Measurements from ENCODE around the gene NME5. TPM values are rescaled to one million over a fixed set of nuclear protein-coding genes. Genes with fewer than 3 reads are reported as not detected.
A peak's percentile ranks its signal among the peaks of the same experiment; 100 is the strongest.

The NME5 gene
- total and polyA plus RNA-seq, 9 of the 15 experiments (the other 6 are each of a cell fraction or from before 2014, with no cell fraction given), result not detected

DNA sequence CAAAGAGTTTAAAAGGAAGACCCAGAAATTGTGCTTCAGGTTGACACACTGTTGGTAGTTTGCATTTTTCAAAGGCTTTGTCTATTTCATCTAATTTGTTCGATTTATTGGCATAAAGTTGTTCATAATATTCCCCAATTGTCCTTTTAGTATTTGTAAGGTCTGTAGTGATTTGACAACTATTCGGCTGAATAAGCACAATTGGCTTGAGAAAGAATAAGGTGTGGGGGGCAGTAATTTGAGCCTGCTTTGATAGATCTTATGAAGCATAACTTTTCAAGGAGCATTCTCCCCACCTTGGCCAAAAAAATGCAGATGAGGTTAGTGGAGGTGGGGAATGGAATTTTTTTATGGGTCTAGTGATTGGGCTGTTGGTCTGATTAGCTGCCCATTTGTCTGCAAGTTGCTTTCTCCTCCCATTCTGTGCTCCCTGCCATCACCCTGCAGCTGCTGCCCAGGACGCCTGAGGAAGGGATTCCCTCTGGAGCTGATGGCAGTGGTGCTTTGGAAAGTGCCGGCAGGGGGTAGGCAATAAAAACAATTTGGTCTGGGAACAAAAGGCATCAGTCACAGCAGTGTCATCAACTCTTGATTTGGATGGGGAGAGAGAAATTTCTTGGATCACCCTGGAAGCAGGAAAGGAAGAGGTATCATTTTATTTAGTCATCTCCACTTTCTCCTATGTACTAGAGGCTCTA lies 28.8 kb downstream of the NME5 start:
- H4K20me1 ChIP-seq (replicated peaks; ENCODE audit: control insufficient read depth, insufficient read depth, low read length), result no peaks in the 10 kb centered on the region; the same call in 1 of the 2 replicates
- BruUV-seq (replicated peaks), result no TSS peak
- no peak overlapping the region for H3K27ac ChIP-seq (ENCODE audit: extremely low read depth, low read depth, low read length)
- H3K9me1 ChIP-seq (ENCODE audit: control insufficient read depth, insufficient read depth, low read length), result no peaks in the 10 kb centered on the region
- H3K4me2 ChIP-seq (ENCODE audit: insufficient read depth, low read length), result no peak overlapping the region
- H3K4me1 ChIP-seq (replicated peaks in 1 of 2; ENCODE audit: control insufficient read depth in 2 of 2, insufficient read depth in 2 of 2, low read length in 2 of 2), result no peaks in the 10 kb centered on the region; a peak in 1 of 5 replicates
- no peaks in the 10 kb centered on the region for H3K9me3 ChIP-seq (replicated peaks; ENCODE audit: control insufficient read depth, insufficient read depth, low read depth, low read length)
- peaks cover 15 to 22% of the 10 kb centered on the region in 2 experiments; a peak in 4 of 5 replicates for H3K27me3 ChIP-seq (ENCODE audit: control insufficient read depth in 2 of 2, insufficient read depth in 2 of 2, low read length in 2 of 2)
- no peak overlapping the region for H2AFZ ChIP-seq (ENCODE audit: low read depth, low read length)
- 0% methylated on average over 4 of the region's 4 CpGs for WGBS (ENCODE audit: insufficient coverage, low coverage, missing lambda C conversion rate)
- H3K4me3 ChIP-seq, result no peak overlapping the region
- H3K36me3 ChIP-seq (ENCODE audit: control insufficient read depth, insufficient read depth, low read length), result no peaks in the 10 kb centered on the region
- TF ChIP-seq, protein P1, sequence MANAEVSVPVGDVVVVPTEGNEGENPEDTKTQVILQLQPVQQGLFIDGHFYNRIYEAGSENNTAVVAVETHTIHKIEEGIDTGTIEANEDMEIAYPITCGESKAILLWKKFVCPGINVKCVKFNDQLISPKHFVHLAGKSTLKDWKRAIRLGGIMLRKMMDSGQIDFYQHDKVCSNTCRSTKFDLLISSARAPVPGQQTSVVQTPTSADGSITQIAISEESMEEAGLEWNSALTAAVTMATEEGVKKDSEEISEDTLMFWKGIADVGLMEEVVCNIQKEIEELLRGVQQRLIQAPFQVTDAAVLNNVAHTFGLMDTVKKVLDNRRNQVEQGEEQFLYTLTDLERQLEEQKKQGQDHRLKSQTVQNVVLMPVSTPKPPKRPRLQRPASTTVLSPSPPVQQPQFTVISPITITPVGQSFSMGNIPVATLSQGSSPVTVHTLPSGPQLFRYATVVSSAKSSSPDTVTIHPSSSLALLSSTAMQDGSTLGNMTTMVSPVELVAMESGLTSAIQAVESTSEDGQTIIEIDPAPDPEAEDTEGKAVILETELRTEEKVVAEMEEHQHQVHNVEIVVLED (CRISPR knock-in tag; IDR thresholded peaks at IDR 0.05), result no peak
- TF ChIP-seq ZNF316 (IDR thresholded peaks at IDR 0.05), result peak; percentile 53; the same call in 1 of the 2 replicates
- TF ChIP-seq, protein P2, sequence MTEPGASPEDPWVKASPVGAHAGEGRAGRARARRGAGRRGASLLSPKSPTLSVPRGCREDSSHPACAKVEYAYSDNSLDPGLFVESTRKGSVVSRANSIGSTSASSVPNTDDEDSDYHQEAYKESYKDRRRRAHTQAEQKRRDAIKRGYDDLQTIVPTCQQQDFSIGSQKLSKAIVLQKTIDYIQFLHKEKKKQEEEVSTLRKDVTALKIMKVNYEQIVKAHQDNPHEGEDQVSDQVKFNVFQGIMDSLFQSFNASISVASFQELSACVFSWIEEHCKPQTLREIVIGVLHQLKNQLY (CRISPR knock-in tag; conservative IDR thresholded peaks at IDR 0.05), result no peak
- no peak for TF ChIP-seq ZNF384 (IDR thresholded peaks at IDR 0.05; ENCODE audit: low read depth, low read length)
- no peak for TF ChIP-seq SMARCB1 (IDR thresholded peaks at IDR 0.05; ENCODE audit: insufficient read length, low read depth)
- TF ChIP-seq BRCA1 (IDR thresholded peaks at IDR 0.05), result no peak
- no peak for TF ChIP-seq BRCA1 (CRISPR knock-in tag; IDR thresholded peaks at IDR 0.05)
- TF ChIP-seq C11orf30 (IDR thresholded peaks at IDR 0.05; ENCODE audit: low read depth), result peak; percentile 33
- TF ChIP-seq, protein P3, sequence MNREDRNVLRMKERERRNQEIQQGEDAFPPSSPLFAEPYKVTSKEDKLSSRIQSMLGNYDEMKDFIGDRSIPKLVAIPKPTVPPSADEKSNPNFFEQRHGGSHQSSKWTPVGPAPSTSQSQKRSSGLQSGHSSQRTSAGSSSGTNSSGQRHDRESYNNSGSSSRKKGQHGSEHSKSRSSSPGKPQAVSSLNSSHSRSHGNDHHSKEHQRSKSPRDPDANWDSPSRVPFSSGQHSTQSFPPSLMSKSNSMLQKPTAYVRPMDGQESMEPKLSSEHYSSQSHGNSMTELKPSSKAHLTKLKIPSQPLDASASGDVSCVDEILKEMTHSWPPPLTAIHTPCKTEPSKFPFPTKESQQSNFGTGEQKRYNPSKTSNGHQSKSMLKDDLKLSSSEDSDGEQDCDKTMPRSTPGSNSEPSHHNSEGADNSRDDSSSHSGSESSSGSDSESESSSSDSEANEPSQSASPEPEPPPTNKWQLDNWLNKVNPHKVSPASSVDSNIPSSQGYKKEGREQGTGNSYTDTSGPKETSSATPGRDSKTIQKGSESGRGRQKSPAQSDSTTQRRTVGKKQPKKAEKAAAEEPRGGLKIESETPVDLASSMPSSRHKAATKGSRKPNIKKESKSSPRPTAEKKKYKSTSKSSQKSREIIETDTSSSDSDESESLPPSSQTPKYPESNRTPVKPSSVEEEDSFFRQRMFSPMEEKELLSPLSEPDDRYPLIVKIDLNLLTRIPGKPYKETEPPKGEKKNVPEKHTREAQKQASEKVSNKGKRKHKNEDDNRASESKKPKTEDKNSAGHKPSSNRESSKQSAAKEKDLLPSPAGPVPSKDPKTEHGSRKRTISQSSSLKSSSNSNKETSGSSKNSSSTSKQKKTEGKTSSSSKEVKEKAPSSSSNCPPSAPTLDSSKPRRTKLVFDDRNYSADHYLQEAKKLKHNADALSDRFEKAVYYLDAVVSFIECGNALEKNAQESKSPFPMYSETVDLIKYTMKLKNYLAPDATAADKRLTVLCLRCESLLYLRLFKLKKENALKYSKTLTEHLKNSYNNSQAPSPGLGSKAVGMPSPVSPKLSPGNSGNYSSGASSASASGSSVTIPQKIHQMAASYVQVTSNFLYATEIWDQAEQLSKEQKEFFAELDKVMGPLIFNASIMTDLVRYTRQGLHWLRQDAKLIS (CRISPR knock-in tag; IDR thresholded peaks at IDR 0.05), result no peak
- no peak for TF ChIP-seq TEAD4 (IDR thresholded peaks at IDR 0.05; ENCODE audit: low read length)
- TF ChIP-seq TEAD4 (CRISPR knock-in tag; IDR thresholded peaks at IDR 0.05; ENCODE audit: borderline replicate concordance), result no peak
- TF ChIP-seq CBFA2T3 (IDR thresholded peaks at IDR 0.05), result no peak
- intact Hi-C loops (cut with micrococcal nuclease) (loop anchor here (1.0 kb wide), 1 partner anchor 20 kb away; no protein-coding TSS in a partner anchor), in situ Hi-C loops (cut with MboI) (no loop called here)
- POLR2A ChIA-PET, result interaction anchor here (1.0 kb wide), 1 partner anchor 19 kb away, joined by 5 read pairs; no protein-coding TSS in a partner anchor
- ATAC-seq (no peak), DNase-seq (ENCODE audit: extremely low read depth in 1 of 4, low spot score in 3 of 4) (no peak), FAIRE-seq (no peak)
- CTCF ChIA-PET (ENCODE audit: low intra/inter-chr PET ratio), result no interaction called here
- no peaks in the 10 kb centered on the region for H3K79me2 ChIP-seq (ENCODE audit: control insufficient read depth, insufficient read depth, low read length)
- H3K9ac ChIP-seq (ENCODE audit: insufficient read depth in 1 of 2, low read depth in 2 of 2, low read length in 2 of 2), result no peak overlapping the region
